DOHH2 (cell line): ENCODE data around the gene OR4N5.

ENCODE experiments used
- H3F3A ChIP-seq: fragments of 200-600 bp; sonication (generic), shearing (Covaris generic); 2 replicates; pipeline ENCODE4 v1.6.0; 2016; ENCODE audit warnings: antibody characterized with exemption, mild to moderate bottlenecking; ENCODE audit not compliant: control insufficient read depth, insufficient read depth
- H3K27ac ChIP-seq: fragments of 200-600 bp; sonication (generic); 2 replicates; pipeline ENCODE4 v1.5.1; 2014; ENCODE audit warnings: low read depth, mild to moderate bottlenecking, low read length, moderate library complexity
- H3K27me3 ChIP-seq: fragments of 200-600 bp; sonication (generic); 2 replicates; pipeline ENCODE4 v1.6.1; 2014; ENCODE audit warnings: mild to moderate bottlenecking, low read length, mixed read lengths; ENCODE audit not compliant: control insufficient read depth
- H3K36me3 ChIP-seq: fragments of 200-600 bp; sonication (generic); 2 replicates; pipeline ENCODE4 v1.6.1; 2014; ENCODE audit warnings: mild to moderate bottlenecking, low read length, moderate library complexity, mixed read lengths; ENCODE audit not compliant: control insufficient read depth
- H3K4me1 ChIP-seq: fragments of 200-600 bp; sonication (generic); 2 replicates; pipeline ENCODE4 v1.6.1; 2014; ENCODE audit warnings: mild to moderate bottlenecking, low read length, mixed read lengths; ENCODE audit not compliant: control insufficient read depth
- H3K4me2 ChIP-seq: fragments of 200-600 bp; sonication (generic); 2 replicates; pipeline ENCODE4 v1.6.0; 2014; ENCODE audit warnings: mild to moderate bottlenecking, low read length, moderate library complexity
- H3K4me3 ChIP-seq: fragments of 200-600 bp; sonication (generic); 2 replicates; pipeline ENCODE4 v1.5.1; 2014; ENCODE audit warnings: mild to moderate bottlenecking, low read length, mixed read lengths
- H3K79me2 ChIP-seq: fragments of 200-600 bp; sonication (generic); 2 replicates; pipeline ENCODE4 v1.6.1; 2014; ENCODE audit warnings: mild to moderate bottlenecking, low read length, mixed read lengths; ENCODE audit not compliant: control insufficient read depth
- H3K9me2 ChIP-seq: fragments of 200-600 bp; sonication (generic); replicated peaks from 2 replicates; pipeline ENCODE4 v1.6.1; 2014; ENCODE audit warnings: mild to moderate bottlenecking, low read length, mixed read lengths; ENCODE audit not compliant: control insufficient read depth
- H3K9me3 ChIP-seq: fragments of 200-600 bp; sonication (generic); 2 replicates; pipeline ENCODE4 v1.6.1; 2014; ENCODE audit warnings: antibody characterized with exemption, low read length, mixed read lengths; ENCODE audit not compliant: control insufficient read depth, insufficient read depth
- H4K20me1 ChIP-seq: fragments of 200-600 bp; sonication (generic); 2 replicates; pipeline ENCODE4 v1.6.0; 2014; ENCODE audit warnings: low read depth, mild to moderate bottlenecking, antibody characterized with exemption, low read length, moderate library complexity; ENCODE audit not compliant: control insufficient read depth, insufficient read depth
- EZH2phosphoT487 ChIP-seq: fragments of 200-600 bp; sonication (generic); IDR thresholded peaks from 2 replicates; pipeline ENCODE4 v1.6.1; 2017; ENCODE audit warnings: borderline replicate concordance, mild to moderate bottlenecking, antibody characterized with exemption, low read length, moderate library complexity, mixed read lengths
- TF ChIP-seq, protein P1 (sequence below): fragments of 200-600 bp; sonication (generic); IDR thresholded peaks from one replicate; pipeline ENCODE4 v1.5.1; 2014; ENCODE audit warnings: antibody characterized with exemption, mild to moderate bottlenecking, low read depth, low read length; ENCODE audit not compliant: poor library complexity, severe bottlenecking

The OR4N5 gene

DNA sequence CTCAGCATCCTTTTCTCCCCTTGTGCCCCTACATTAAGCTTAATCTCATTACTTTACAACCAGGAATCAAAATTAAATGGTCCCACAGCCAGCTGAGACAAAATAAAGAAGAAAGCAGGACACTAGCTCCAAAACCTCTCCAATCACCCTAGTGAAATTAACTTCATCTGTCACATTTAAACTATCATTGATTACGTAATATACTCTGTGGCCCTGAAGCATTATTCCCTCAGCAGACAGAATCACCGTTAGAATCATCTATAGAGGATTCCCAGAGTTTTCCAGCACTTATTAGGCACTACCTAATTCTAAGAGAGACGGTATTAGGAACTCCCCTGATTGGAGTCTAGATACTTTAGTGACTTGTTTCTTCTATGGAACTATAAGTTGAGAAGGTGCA, 28.2 kb upstream of the OR4N5 start, which contains the start of gene OR4K17:
TSS of gene OR4K17 (plus strand) at position 302 of the 400 bp plus-strand sequence. CDS start 6,761 bp downstream, outside the sequence.
- Histone ChIP-seq H3F3A (no peaks in the 10 kb centered on the region), H3K27ac (no peak within 1 kb of the TSS), H3K4me3 (no peak within 1 kb of the TSS), H4K20me1 (no peaks in the 10 kb centered on the region), H3K9me2 (no peaks in the 10 kb centered on the region), H3K36me3 (no peaks in the 10 kb centered on the region), H3K79me2 (no peaks in the 10 kb centered on the region), H3K4me2 (no peak within 1 kb of the TSS), H3K9me3 (no peaks in the 10 kb centered on the region), H3K4me1 (no peaks in the 10 kb centered on the region), H3K27me3 (no peaks in the 10 kb centered on the region)
- no peak for TF ChIP-seq EZH2phosphoT487
- TF ChIP-seq, protein P1, sequence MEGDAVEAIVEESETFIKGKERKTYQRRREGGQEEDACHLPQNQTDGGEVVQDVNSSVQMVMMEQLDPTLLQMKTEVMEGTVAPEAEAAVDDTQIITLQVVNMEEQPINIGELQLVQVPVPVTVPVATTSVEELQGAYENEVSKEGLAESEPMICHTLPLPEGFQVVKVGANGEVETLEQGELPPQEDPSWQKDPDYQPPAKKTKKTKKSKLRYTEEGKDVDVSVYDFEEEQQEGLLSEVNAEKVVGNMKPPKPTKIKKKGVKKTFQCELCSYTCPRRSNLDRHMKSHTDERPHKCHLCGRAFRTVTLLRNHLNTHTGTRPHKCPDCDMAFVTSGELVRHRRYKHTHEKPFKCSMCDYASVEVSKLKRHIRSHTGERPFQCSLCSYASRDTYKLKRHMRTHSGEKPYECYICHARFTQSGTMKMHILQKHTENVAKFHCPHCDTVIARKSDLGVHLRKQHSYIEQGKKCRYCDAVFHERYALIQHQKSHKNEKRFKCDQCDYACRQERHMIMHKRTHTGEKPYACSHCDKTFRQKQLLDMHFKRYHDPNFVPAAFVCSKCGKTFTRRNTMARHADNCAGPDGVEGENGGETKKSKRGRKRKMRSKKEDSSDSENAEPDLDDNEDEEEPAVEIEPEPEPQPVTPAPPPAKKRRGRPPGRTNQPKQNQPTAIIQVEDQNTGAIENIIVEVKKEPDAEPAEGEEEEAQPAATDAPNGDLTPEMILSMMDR, result no peak

DNA sequence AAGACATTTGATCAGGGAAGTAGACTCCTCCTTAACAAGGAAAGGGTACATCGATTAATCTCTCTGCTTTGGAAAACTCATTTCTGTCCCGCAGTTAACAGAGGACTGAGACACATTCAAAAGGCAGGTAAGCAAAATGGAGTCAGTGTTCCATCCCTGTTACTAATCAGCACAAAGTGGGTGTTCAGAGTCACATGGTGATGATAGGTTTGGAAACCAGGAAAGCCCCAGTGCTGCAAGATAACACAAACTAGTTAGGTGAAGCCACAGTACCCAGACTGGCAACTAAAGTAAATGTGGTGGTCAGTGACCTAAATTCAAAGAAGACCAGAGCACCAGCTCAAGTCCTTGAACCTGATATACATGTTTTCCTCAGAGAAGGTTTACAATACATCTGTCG, 26.3 kb upstream of the OR4N5 start:
- no peaks in the 10 kb centered on the region for H3K27me3 ChIP-seq
- no peaks in the 10 kb centered on the region for H3K9me2 ChIP-seq
- H3K79me2 ChIP-seq, result no peaks in the 10 kb centered on the region
- no peaks in the 10 kb centered on the region for H3K36me3 ChIP-seq
- no peaks in the 10 kb centered on the region for H3K9me3 ChIP-seq
- no peak overlapping the region for H3K27ac ChIP-seq
- H3K4me3 ChIP-seq, result no peak overlapping the region
- H4K20me1 ChIP-seq, result no peaks in the 10 kb centered on the region
- TF ChIP-seq EZH2phosphoT487, result no peak
- TF ChIP-seq, protein P1, result no peak
- H3K4me2 ChIP-seq, result no peak overlapping the region
- H3F3A ChIP-seq, result no peaks in the 10 kb centered on the region
- no peaks in the 10 kb centered on the region for H3K4me1 ChIP-seq

DNA sequence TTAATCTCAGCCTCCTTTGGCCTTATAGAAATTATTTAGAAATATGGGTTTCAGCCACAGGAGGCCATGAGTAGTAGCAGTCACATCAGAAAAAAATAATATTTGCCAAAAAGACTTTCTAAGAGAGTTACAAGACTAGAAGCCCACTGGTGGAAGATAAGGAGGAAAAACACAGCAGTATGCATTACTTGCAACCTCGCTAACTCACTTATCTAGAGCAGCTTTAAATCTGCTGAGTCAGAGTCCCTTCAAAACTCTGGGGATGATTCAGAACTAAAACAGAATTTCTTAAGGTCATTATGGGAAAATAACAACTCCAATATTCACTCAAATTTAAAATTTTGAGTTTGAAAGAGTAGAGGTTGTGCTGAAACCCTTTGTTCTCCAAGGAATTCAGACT, 21.9 kb upstream of the OR4N5 start:
- TF ChIP-seq EZH2phosphoT487, result no peak
- TF ChIP-seq, protein P1, result no peak
- Histone ChIP-seq H3F3A (no peaks in the 10 kb centered on the region), H3K4me3 (no peak overlapping the region), H4K20me1 (no peaks in the 10 kb centered on the region), H3K9me2 (no peaks in the 10 kb centered on the region), H3K79me2 (no peaks in the 10 kb centered on the region), H3K27ac (no peak overlapping the region), H3K36me3 (no peaks in the 10 kb centered on the region), H3K9me3 (peaks cover 4% of the 10 kb centered on the region; the same call in 1 of the 2 replicates), H3K4me2 (no peak overlapping the region), H3K27me3 (no peaks in the 10 kb centered on the region), H3K4me1 (no peaks in the 10 kb centered on the region)
